Kidney (tissue), 14 donors: ENCODE measurements around the gene KDM8. TPM values are rescaled to one million over a fixed set of nuclear protein-coding genes. Genes with fewer than 3 reads are reported as not detected.

Experiments
- DNase-seq, 5 donors: peaks; one replicate each; pipeline ENCODE4 v3.0.0-alpha.2; 2013 to 2020
- FAIRE-seq: peaks from 2 replicates; lab custom pipeline; 2012; peaks lifted over from hg19 to GRCh38; lab: Jason Lieb, UNC
- H3K27ac ChIP-seq, 2 donors: one replicate each; pipeline ENCODE4 v1.7.0; 2013; ENCODE audit warnings: low read depth in 2 of 2, low read length in 2 of 2, inconsistent platforms in 1 of 2
- H3K27me3 ChIP-seq: one replicate; pipeline ENCODE4 v1.7.1; 2013; ENCODE audit warnings: low read length, inconsistent platforms; ENCODE audit not compliant: control insufficient read depth, insufficient read depth
- H3K36me3 ChIP-seq, 3 donors: one replicate each; pipeline versions ENCODE4 v1.7.0 to v1.7.1; 2013; ENCODE audit warnings: low read length in 3 of 3, control low read depth in 1 of 3, inconsistent platforms in 1 of 3; ENCODE audit not compliant: insufficient read depth in 3 of 3, control insufficient read depth in 2 of 3
- H3K4me1 ChIP-seq, 3 donors: one replicate each; pipeline versions ENCODE4 v1.7.0 to v1.7.1; 2013; ENCODE audit warnings: low read length in 3 of 3, inconsistent platforms in 1 of 3, low read depth in 1 of 3; ENCODE audit not compliant: control insufficient read depth in 2 of 3, insufficient read depth in 2 of 3
- H3K4me3 ChIP-seq, 3 donors: one replicate each; pipeline versions ENCODE4 v1.7.0 to v1.8.1; 2013; ENCODE audit warnings: low read length in 3 of 3, control low read depth in 1 of 3, inconsistent platforms in 1 of 3
- H3K9ac ChIP-seq, 3 donors: one replicate each; pipeline versions ENCODE4 v1.7.0 to v1.7.1; 2013; ENCODE audit warnings: low read length in 3 of 3, control low read depth in 1 of 3, inconsistent platforms in 1 of 3
- H3K9me3 ChIP-seq, 3 donors: one replicate each; pipeline versions ENCODE4 v1.7.0 to v1.7.1; 2013; ENCODE audit warnings: low read length in 3 of 3, control low read depth in 1 of 3, inconsistent platforms in 1 of 3; ENCODE audit not compliant: control insufficient read depth in 2 of 3, insufficient read depth in 1 of 3
- intact Hi-C: fragments of 100-400 bp; cut with DNase I; formaldehyde crosslinking; loops from one replicate; pipeline ENCODE4 v1.11.1; 2022
- polyA plus RNA-seq: library from polyadenylated mRNA; stranded (reverse); fragments of 350-450 nt; fragmentation: Illumina TruSeq; extraction: RNeasy Lipid Tissue Mini Kit (QIAGEN cat#74804); gene quantifications from one replicate; pipeline ENCODE4 v1.2.3, GENCODE V29; 2014; ENCODE audit warnings: low read depth, low replicate concordance; ENCODE audit not compliant: insufficient read depth
- total RNA-seq: library from RNA; stranded (reverse); fragmentation: NEBNext Ultra II Directional; extraction: Animal tissue kit (Norgen Biotek cat#: 25700); gene quantifications from one replicate; pipeline ENCODE4 v1.2.1, GENCODE V29; 2021
- TF ChIP-seq, protein P1 (sequence below): IDR thresholded peaks from 3 replicates; pipeline ENCODE4 v1.5.1; 2012; ENCODE audit warnings: mild to moderate bottlenecking, moderate library complexity, borderline replicate concordance; ENCODE audit not compliant: insufficient read depth; ENCODE audit errors: extremely low read depth
- donor health status: control.
- donor health status: control.
- donor health status: control.
- donor health status: control.
- donor health status: control.
- donor health status: DM: yes; HTN: yes; CAD: no.
- donor health status: Normal renal cell carcinoma (clear cell type).

The KDM8 gene
- total and polyA plus RNA-seq, 2 donors from 2014 or later = 6.3 to 8.5 TPM

DNA sequence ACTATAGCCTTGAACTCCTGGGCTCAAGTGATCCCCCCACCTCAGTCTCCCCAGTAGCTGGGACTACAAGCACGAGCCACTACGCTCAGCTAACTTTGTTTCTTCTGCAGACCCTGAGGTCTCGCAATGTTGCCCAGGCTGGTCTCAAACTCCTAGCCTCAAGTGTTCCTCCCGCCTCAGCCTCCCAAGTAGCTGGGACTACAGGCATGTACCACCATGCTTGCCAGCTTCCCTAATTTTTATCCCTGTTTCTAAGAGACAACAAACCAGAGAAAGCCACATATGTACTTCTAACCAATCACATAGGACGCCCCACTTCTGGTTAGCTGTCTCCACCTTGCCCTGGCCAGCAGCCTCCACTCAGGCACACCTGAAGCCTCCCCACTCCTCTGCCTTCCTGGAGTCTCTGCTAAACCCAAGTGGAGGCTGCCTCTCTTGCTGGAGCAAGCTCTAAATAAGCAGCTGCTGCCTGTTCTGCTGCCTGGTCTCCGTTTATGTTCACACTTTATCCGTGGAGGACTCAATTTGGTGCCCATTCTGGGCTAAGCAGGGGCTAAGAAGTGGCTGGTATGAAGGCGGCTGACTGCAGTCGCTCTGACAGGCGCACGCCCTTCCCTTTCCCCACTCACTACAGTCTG lies 40.5 kb downstream of the KDM8 start:
- DNase-seq (peak in 1 of 5 donors; percentile 55), FAIRE-seq (no peak)
- TF ChIP-seq, protein P1, sequence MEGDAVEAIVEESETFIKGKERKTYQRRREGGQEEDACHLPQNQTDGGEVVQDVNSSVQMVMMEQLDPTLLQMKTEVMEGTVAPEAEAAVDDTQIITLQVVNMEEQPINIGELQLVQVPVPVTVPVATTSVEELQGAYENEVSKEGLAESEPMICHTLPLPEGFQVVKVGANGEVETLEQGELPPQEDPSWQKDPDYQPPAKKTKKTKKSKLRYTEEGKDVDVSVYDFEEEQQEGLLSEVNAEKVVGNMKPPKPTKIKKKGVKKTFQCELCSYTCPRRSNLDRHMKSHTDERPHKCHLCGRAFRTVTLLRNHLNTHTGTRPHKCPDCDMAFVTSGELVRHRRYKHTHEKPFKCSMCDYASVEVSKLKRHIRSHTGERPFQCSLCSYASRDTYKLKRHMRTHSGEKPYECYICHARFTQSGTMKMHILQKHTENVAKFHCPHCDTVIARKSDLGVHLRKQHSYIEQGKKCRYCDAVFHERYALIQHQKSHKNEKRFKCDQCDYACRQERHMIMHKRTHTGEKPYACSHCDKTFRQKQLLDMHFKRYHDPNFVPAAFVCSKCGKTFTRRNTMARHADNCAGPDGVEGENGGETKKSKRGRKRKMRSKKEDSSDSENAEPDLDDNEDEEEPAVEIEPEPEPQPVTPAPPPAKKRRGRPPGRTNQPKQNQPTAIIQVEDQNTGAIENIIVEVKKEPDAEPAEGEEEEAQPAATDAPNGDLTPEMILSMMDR = no peak
- peak overlapping the region; percentile 55 to 78 for H3K27ac ChIP-seq
- intact Hi-C loops = loop anchor here (10.0 kb wide), 1 partner anchor 81 kb away; no protein-coding TSS in a partner anchor
- no peak overlapping the region for H3K4me3 ChIP-seq
- no peaks in the 10 kb centered on the region for H3K36me3 ChIP-seq
- no peaks in the 10 kb centered on the region for H3K9me3 ChIP-seq
- peaks cover 3 to 41% (median 28%) of the 10 kb centered on the region in 3 donors for H3K4me1 ChIP-seq
- H3K27me3 ChIP-seq = no peaks in the 10 kb centered on the region
- peak overlapping the region in 1 of 3 donors; percentile 22 for H3K9ac ChIP-seq

DNA sequence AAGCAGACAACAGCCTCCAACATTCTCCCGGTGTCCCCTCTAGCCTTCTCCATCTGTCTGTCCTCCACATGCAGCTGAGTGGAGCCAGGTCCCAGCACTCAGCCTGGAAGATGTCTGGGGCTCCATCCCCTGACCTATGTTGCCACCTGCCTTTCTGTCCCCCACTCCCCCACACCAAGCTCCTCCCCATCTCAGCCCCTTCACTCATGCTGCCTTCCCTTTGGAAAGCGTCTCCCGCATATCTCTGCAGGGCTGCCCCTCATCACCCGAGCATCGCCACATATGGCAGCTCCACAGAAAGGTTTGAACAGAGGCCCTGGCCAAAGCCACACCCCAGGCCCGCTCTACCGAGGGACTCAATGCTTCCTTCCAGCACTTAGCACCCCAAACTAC lies 41.0 kb downstream of the KDM8 start:
- peaks cover 3 to 41% (median 28%) of the 10 kb centered on the region in 3 donors for H3K4me1 ChIP-seq
- peak overlapping the region in 1 of 3 donors; percentile 29 for H3K9ac ChIP-seq
- H3K36me3 ChIP-seq = no peaks in the 10 kb centered on the region
- H3K4me3 ChIP-seq = no peak overlapping the region
- intact Hi-C loops = loop anchor here (10.0 kb wide), 1 partner anchor 80 kb away; no protein-coding TSS in a partner anchor
- no peaks in the 10 kb centered on the region for H3K9me3 ChIP-seq
- H3K27me3 ChIP-seq = no peaks in the 10 kb centered on the region
- peak in 1 of 5 donors; percentile 62 for DNase-seq
- TF ChIP-seq, protein P1 = no peak
- H3K27ac ChIP-seq = peak overlapping the region; percentile 55 to 78
- no peak for FAIRE-seq

GRCh38 chr16:27245276-27246172 lies 42.2 kb downstream of the KDM8 start:
- Histone ChIP-seq H3K4me1 (peaks cover 3 to 37% (median 28%) of the 10 kb centered on the region in 3 donors), H3K9ac (peak overlapping the region in 1 of 3 donors; percentile 29), H3K4me3 (no peak overlapping the region), H3K27ac (peak overlapping the region; percentile 55 to 78), H3K27me3 (no peaks in the 10 kb centered on the region), H3K36me3 (no peaks in the 10 kb centered on the region), H3K9me3 (no peaks in the 10 kb centered on the region)
- intact Hi-C loops = loop anchor here (10.0 kb wide), 1 partner anchor 79 kb away; no protein-coding TSS in a partner anchor
- FAIRE-seq (no peak), DNase-seq (peak in 4 of 5 donors; percentile 36 to 86 (median 66))
- TF ChIP-seq, protein P1 = no peak
